Cardiac muscle cell (in vitro differentiated cells and primary cell): ENCODE data around the gene TSHZ3. TPM values are rescaled to one million over a fixed set of nuclear protein-coding genes. Genes with fewer than 3 reads are reported as not detected.
A peak's percentile ranks its signal among the peaks of the same experiment; 100 is the strongest.

Experiments used
- DNase-seq, 2 donors: peaks; one replicate each; pipeline versions ENCODE4 v3.0.0 to v3.0.0-alpha.2; 2010 to 2017; ENCODE audit warnings: low read depth in 1 of 2, low spot score in 1 of 2
- H3K27ac ChIP-seq: fragments of 200-600 bp; sonication (generic); 2 replicates; pipeline ENCODE4 v1.5.1; 2016
- H3K27me3 ChIP-seq: fragments of 200-600 bp; sonication (generic); 2 replicates; pipeline ENCODE4 v1.6.0; 2016; ENCODE audit warnings: control low read depth
- H3K36me3 ChIP-seq: fragments of 200-600 bp; sonication (generic); 2 replicates; pipeline ENCODE4 v1.5.1; 2016; ENCODE audit warnings: control low read depth
- H3K4me1 ChIP-seq: fragments of 200-600 bp; sonication (generic); 2 replicates; pipeline ENCODE4 v1.8.1; 2017; ENCODE audit warnings: low read depth, mild to moderate bottlenecking, mixed run types
- H3K4me3 ChIP-seq: fragments of 200-600 bp; sonication (generic); 2 replicates; pipeline ENCODE4 v1.5.1; 2016; ENCODE audit warnings: mild to moderate bottlenecking
- H3K9me3 ChIP-seq: fragments of 200-600 bp; sonication (generic); 2 replicates; pipeline ENCODE4 v1.5.1; 2017; ENCODE audit warnings: low read depth, mild to moderate bottlenecking, control low read depth
- CTCF ChIP-seq: IDR thresholded peaks from 2 replicates; pipeline ENCODE4 v1.5.1; 2012; ENCODE audit warnings: low read depth, mild to moderate bottlenecking, low read length
- polyA plus RNA-seq: library from polyadenylated mRNA; unstranded; fragments of >200 nt; fragmentation: Nextera tagmentation; extraction: Ambion mirVana; gene quantifications from 2 replicates; pipeline ENCODE4 v1.2.1, GENCODE V29; 2016
- total RNA-seq: library from RNA; depleted of rRNA; stranded (reverse); fragments of >200 nt; gene quantifications from 2 replicates; pipeline ENCODE4 v1.2.3, GENCODE V29; 2016

Gene TSHZ3
- total RNA-seq (0.57 and 0.63 TPM in 2 replicates), polyA plus RNA-seq (0.65 and 1.7 TPM in 2 replicates)

- Histone ChIP-seq H3K9me3 (no peaks in the 10 kb centered on the region), H3K4me1 (peaks cover 16% of the 10 kb centered on the region), H3K36me3 (no peaks in the 10 kb centered on the region), H3K4me3 (peak within 1 kb of the TSS; percentile 93), H3K27ac (no peak within 1 kb of the TSS), H3K27me3 (peaks cover 70% of the 10 kb centered on the region)
- TF ChIP-seq CTCF, result no peak
- peak; percentile 61 to 95 for DNase-seq
Measured at GRCh38 chr19:31349160-31349881, at the start of gene TSHZ3. TSHZ3 (minus strand) TSS chr19:31349436; CDS start chr19:31349219, 217 bp downstream.

- no peak for TF ChIP-seq CTCF
- no peak for DNase-seq
Measured at GRCh38 chr19:31397308-31397707, 48.1 kb upstream of the TSHZ3 start.

DNA sequence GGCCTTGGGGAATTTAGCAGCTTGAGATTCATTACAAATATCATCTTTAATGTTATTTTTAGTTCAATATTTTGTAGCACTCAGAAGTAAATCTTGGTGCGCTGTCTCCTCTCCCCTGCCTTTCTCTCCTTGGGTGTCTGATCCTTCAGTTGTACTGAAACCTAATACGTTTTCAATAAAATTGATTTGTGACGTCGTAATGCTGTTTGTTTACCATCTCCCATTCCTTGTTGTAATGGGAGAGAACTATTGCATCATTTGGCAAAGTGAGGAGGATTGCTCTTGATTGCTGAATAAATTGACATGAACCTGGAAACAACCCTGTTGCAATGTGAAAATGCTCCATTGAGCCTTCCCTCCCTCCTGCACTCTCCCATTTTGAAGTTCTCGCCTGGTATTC is 43.2 kb upstream of the TSHZ3 start:
- no peak for TF ChIP-seq CTCF

More at GRCh38 chr19:31397308-31397707, 48.1 kb upstream of the TSHZ3 start:
- Histone ChIP-seq H3K9me3 (no peaks in the 10 kb centered on the region), H3K4me3 (no peak overlapping the region), H3K36me3 (no peaks in the 10 kb centered on the region), H3K27ac (no peak overlapping the region), H3K4me1 (no peaks in the 10 kb centered on the region), H3K27me3 (peaks cover 29% of the 10 kb centered on the region)

GRCh38 chr19:31391518-31391917 is 42.3 kb upstream of the TSHZ3 start:
- H3K27ac ChIP-seq, result no peak overlapping the region
- TF ChIP-seq CTCF, result no peak

More for the DNA sequence above, 43.2 kb upstream of the TSHZ3 start:
- Histone ChIP-seq H3K36me3 (no peaks in the 10 kb centered on the region), H3K4me3 (no peak overlapping the region), H3K27ac (no peak overlapping the region), H3K4me1 (no peaks in the 10 kb centered on the region), H3K27me3 (peaks cover 11% of the 10 kb centered on the region), H3K9me3 (no peaks in the 10 kb centered on the region)
- DNase-seq, result peak in 1 of 2 donors; percentile 19

DNA sequence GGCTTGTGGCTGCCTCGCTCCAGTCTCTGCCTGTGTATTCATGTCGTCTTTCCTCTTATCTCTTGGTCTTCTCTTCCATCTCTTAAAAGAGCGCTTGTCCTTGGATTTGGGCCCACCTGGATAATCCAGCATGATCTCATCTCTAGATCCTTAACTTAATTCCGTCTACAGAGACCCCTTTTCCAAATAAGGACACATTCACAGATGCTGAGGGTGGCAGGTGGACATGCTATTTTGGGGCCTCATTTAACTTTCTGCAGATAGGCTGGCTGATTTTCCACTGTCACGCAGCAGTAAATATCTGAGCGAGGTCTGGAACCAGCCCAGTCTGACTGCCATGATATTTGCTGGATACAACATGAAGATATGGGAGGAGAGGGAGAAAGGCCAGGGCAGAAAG is 41.5 kb upstream of the TSHZ3 start:
- Histone ChIP-seq H3K27ac (no peak overlapping the region), H3K9me3 (no peaks in the 10 kb centered on the region), H3K36me3 (no peaks in the 10 kb centered on the region), H3K4me1 (no peaks in the 10 kb centered on the region), H3K27me3 (peaks cover 7% of the 10 kb centered on the region), H3K4me3 (no peak overlapping the region)
- DNase-seq, result no peak
- no peak for TF ChIP-seq CTCF

More at GRCh38 chr19:31391518-31391917, 42.3 kb upstream of the TSHZ3 start:
- Histone ChIP-seq H3K27me3 (peaks cover 10% of the 10 kb centered on the region), H3K9me3 (no peaks in the 10 kb centered on the region), H3K36me3 (no peaks in the 10 kb centered on the region), H3K4me3 (no peak overlapping the region), H3K4me1 (no peaks in the 10 kb centered on the region)
- DNase-seq, result no peak
